CD4-positive, alpha-beta T cell treated with Interleukin-4 for 4 hours (primary cell): ENCODE data around the gene YOD1.

Source experiments
- DNase-seq: peaks from one replicate; pipeline ENCODE4 v3.0.0-alpha.2; 2020

Gene YOD1

DNA sequence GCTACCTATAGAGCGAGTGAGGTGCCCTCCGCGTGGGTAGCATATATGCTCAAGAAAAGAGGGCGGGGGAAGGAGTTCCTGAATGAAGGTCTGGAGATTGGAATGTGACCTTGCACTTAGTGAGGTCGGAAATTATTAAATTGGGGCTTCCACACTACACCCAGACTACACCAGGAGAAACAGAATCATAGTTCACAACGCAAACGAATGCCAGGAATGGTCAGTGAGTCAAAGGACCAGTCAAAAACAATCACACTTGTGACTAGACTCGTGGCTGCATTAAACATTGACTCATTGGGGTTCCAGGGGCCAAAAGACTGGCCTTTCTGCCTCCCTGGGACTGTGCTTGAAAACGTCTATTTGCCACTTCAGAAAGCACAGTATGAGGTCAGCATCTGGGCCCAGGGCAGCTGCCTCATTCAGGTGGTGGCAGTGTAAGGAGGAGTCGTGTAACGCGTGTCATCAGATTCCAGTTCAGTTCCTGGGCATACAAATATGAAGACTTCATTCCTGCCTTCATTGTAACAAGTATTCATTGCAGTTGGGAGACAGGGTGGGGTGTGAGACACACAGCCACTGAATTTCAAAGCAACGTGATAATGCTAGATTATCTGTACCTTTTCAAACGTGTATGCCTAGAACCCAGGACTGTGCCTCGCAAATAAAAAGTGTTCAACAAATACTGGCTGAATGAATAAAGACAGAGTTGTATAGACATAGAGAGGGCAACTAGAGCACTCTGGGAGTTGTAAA lies at the start of gene YOD1:
Gene YOD1, minus strand, starts transcription at position 18 of the 753 bp plus-strand sequence. CDS start 178 bp downstream, outside the sequence.
- DNase-seq = no peak

DNA sequence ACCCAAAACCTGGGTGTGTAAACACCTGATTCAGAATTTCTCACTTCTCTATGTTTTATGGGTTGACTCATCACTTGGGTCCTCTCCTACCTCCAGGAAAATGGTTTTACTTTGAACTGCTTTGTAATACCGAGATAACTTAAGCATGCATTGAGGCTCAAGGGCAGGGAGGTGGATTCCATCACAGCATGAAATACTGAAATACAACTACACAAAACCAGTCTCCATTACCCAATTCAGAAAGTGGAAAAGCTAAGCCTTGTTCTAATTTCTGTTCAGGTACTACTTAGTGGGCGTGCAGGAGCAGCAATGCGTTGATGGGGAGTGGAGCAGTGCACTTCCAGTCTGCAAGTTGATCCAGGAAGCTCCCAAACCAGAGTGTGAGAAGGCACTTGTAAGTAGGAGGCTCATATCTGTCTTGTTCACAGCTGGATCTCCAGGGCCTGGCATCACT lies 46.9 kb upstream of the YOD1 start:
- DNase-seq = no peak

DNA sequence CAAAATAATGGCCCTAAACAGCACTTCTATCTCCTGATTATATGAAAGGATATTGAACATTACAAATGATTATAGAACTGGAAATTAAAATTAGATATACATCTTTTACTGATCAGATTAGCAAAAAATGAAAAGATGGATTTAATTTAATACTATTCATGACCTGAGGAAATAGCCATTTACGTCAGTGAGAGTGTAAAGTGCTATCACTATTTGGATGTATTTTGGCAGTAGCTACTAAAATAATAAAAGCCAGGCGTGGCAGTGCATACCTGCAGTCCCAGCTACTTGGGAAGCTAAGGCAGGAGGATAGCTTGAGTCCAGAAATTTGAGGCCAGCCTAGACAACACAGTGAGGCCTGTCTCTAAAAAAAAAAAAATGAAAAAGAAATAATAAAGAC lies 42.9 kb upstream of the YOD1 start:
- no peak for DNase-seq

DNA sequence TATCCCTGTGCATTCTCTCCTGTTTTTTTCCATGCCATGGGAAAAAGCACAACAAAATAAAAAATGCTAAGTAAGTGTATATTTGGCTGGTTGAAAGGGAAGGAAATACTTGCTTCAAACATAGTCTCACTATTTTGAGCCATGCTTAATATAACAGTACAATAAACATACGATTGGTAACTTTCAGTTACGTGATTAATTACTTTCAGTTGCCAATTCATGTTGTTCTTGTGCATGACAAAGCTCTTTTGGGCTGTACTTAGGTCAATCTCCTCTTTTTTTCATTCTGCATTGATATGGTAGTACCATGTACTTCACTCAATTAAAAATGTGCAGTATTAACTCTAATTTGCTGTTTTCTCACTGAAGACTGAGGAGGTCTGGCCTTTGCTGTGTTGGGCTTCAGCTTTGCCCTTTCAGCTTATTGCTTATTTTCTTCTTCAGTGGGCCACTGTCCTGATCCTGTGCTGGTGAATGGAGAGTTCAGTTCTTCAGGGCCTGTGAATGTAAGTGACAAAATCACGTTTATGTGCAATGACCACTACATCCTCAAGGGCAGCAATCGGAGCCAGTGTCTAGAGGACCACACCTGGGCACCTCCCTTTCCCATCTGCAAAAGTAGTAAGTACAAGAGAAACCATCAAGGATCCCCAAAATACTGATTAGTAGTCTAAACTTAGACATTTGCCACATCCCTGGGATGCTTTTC lies 40.3 kb upstream of the YOD1 start:
- DNase-seq = no peak

DNA sequence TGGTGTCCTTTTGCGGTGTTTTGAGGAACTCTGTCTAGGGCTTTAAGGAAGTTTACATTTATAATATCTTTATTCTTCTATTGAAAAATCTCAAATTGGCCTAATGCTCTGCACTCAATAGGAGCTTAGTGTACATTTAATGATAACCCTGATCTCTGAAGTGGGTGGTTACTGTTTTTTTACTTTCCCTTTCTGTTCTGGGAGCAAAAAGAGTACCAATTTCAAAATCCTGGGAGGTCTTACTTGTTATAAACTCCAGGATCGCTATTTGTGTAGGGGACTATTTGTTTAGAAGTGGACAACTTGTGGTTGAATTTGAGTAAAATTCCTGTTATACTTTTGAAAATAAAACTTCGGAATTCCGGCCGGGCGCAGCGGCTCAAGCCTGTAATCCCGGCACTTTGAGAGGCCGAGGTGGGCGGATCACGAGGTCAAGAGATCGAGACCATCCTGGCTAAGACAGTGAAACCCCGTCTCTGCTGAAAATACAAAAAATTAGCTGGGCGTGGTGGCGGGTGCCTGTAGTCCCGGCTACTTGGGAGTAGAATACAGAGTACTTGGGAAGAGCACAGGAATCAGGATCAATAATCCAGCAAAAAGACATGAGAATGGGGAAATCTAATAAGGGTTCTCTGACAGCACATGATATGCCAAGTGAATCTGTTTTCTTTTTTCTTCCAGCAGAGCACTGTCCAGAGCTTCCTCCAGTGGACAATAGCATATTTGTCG lies 38.8 kb upstream of the YOD1 start:
- no peak for DNase-seq

DNA sequence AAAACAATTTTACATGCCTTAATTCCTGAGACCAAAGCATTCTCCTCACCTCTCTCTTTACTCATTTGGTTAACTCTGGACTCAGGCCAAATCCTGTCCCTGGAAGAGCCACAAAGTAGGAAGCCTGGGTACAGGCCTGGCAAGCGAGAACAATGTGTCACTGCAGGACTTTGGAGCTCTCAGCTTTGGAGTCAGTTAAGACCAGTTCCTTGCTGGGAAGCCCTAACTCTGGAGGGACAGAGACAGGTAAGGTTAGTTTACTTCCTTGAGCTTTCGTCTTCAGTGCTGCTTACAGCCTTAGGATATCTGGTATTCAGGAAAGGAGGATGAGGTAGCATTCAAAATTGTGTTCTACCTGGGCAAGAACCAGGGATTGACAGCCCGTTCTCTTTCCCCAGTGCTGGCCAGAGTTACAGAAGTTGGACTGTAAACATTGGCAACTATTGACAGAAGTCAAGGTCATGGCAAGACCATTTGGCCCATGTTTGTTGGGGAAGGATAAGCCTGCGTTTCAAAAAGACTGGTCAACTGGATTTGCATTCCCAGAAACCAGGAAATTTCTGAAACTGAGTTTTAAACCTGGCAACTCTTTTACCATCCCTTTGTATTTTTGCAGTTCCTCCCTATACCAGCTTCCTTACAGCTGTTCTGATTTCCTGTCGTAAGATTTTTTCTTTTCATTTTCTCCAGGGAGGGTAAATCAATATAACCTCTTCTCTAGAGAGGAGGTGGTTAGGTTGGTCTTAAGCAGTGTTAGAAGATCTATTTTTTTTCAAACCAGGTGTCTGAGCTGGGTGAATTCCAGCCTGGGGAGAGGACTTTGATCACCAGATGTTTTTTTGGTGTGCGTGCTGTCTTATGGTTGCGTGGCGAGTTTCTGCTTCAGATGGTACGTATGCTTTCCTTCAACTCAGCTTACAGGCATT lies 38.0 kb upstream of the YOD1 start, which contains the start of gene C4BPB:
Gene C4BPB, plus strand, starts transcription at position 160 of the 926 bp plus-strand sequence. Its CDS starts 672 bp downstream, at position 832.
- DNase-seq = no peak

DNA sequence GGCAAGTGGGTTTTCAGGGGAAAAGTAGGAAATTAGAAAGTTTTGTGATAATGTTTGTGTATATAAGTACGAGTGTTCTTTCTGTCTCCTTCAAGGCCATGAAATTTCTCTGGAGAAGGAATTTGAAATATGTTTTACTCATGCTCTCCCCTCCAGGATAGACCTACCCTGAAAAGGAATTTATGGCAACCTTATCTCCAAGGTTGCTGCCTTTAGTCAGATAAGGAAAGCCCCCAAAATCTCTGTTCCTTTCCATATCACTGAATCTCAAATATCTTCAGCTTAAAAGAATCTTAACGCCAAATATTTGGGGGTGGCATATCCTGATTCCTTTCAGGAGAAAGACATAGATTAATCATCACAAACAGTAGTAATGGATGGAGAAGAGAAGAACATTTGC lies 37.2 kb upstream of the YOD1 start:
- DNase-seq = no peak

DNA sequence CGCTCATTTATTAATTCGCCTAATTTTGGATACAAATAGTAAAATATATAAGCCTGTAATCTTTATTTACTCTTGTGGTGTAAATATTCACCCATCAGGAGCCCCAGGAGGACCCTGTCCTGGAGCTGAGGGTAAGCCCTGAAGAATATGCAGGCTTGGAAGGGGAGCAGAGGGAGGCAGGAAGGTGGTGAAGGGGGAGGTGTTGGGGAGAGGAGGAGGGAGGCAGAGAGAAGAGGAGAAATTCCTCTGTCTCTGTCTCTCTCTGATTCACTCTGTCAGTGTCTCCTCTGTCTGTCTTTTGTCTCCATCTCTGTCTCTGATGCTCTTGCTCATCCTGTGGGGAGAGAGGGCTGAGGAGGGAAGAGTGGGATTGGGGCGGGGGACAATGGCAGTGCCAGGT lies 34.9 kb upstream of the YOD1 start:
- no peak for DNase-seq

DNA sequence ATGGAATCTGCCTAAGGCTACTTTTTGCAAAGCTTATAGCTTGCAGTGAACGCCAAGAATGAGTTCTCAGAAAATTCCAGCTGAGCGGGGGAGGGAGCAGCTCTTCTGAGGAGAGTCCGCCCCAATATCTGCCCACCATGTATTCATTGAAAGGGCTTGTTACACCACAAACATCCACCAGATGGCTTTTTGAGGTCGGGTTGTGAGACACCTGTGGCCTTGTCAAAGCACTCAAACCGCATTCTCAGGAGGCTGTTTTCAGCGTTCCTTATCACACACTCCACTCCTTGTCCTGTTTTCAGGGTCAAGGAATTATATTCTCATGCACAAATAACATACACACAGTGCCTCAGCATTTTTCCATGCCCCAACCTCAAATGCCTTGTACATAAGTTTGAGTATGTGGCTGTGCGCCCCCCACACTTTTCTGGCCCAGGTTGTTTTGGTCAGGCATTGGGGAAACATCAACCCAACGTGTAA lies 33.7 kb upstream of the YOD1 start:
- DNase-seq = peak; percentile 68

DNA sequence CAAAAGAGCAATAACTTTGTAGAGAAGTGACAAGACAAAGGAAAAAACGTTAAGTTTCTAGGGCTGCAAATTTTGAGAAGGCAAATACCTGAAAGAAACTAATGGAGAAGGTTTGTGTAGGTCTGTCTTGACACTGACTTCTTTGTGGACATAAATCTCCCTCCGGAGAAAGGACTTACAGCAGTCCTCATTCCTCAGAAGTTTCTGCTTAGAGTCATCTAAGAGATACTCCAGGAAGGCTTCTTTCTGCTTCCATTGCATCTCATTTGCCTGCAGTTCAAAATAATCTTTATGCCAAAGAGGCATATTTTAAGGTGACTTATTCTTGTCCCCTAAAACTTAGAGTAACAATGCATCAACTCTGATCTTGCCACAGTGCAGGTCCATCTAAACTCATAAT lies 33.2 kb upstream of the YOD1 start:
- DNase-seq = no peak

DNA sequence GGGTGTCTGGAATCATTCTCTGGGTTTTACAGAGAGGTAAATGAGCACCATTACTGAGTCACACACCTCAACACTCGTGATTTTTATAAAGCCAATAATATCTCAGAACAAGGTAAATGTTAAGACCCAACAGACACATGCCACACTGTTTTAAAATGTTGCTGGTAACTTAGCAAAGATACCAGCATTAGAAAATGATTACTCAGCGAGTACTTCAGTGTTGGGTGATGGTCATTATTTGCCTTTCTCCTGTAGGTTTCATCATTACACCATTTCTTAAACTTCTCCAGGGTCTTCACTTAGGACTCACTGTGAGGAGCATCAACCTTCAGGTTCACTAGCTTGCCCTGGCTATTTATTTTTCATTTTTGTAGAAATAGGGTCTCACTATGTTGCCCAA lies 30.8 kb upstream of the YOD1 start:
- no peak for DNase-seq

DNA sequence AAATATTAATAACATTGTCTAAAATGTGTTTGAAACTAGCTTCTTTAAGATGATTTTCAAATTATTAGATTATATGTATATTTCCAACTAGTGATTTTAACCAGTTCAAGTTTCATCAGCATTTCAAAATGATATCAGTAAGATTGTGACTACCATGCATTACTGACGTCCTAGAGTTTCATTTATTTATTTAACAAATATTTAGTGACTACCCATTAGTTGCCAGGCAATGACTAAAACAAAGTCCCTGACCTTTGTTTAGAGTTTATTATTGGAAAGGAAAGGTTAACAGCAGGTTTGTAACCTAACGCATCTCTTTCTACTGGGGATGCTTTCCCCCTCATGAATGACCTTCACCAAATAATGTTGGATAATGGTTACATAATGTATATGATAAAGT lies 30.1 kb upstream of the YOD1 start:
- DNase-seq = no peak

DNA sequence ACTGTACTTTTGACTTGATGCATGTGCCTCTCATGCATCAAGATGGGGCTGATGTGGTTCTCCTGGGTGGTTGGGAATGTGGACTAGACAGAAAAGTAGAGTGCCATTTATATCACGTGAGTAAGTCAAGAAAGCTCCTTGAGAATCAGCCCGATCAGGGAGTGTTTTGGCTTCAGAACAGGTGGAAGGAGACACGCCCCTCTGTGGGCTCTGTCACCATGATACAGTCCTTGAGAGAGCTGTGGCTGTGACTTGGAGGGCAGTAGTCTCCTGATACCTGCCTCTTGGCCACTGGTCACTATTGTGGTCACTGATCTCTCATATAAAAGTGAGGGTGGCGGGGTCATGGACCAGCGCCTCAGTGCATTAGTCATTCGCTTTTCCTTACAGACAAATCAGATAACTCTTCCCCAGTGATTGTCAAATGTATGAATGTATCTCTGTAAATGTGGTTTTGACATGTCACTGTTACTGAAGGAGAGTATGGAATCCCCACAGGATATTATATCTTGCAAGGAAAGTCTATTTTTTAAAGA lies 28.8 kb upstream of the YOD1 start:
- no peak for DNase-seq

DNA sequence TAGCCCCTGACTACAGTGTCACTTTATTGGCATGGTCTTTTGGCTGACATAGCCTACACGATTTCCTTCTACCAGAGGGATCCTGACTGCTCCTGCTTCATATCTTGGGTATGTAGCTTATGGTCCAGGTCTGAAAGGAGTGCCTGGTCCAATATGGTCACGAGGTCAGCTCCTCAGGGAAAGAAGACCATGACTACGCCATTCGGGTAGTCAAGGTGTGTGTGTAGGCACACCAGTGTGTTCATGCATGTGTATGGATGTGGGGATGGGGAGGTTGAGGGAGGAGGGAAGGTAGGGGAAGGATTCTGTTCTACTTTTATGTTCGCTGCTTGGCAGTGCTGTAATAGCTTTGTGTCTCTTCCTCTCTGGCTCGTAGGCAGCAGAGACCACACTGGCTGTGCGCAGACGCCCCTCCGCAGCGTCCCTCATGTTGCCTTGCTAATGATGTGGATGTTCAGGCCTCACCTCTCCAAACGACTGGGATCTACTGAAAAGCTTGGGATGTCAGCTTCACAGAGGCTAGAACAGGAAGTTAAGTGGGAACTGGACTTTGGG lies 27.6 kb upstream of the YOD1 start:
- no peak for DNase-seq

DNA sequence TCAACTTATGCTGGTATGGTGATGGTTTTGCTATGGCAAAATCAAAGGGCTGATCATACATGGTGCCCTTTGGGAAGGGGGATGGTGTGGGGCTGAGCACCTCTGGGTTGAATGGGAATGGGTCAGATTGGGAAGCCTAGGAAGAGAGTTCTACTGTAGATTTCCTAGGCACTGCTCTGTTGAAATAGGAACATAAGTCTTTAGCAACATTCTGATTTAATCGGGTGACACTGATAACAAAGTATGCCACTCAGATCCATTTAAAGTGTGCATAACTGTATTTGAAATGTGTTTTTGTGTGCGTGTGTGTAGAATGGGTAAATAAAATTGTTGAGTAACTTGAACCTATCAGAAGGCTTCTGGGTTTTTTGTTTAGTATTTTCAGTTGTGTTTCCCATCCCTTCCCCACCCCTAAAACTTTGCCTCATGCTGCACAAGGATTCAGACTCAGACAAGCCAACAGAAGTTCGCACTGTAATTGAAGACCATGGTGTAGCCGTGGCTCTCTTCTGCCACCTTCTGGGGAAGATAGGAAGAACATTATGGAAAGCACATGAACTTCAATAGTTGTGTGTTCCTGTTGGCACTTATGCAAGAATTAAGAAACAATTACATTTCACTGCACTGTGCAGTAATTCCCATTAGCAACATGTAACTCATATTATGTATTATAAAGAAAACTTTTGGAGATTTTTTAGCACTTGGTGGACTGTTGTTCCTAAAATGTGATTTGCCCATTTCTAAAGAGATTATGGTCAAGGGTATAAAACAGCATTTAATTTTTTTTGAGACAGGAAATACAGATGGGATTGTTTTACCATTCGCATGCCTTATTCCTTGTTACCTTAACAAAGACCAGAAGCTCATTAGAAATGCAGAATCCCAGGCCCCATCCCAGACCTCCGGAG lies 26.7 kb upstream of the YOD1 start:
- DNase-seq = peak; percentile 80

DNA sequence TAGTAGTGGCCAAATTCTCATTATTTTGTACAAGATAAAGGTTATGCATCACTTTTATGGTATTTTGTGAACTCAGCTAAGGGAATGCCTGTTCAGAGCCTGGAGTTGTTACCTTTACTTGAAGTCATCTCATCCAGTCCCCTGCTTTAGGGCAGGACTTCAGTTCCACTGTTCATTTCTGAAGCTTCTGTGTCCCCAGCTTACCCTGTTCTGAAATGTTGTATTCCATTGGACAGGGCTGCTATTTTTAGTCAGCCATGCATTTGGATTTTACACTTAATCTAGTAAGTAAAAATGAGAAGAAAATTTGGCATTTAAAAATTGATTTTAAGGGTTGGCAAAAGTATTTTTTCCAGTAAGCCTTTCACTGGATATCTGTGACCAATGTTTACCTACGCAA lies 26.0 kb upstream of the YOD1 start:
- DNase-seq = no peak

DNA sequence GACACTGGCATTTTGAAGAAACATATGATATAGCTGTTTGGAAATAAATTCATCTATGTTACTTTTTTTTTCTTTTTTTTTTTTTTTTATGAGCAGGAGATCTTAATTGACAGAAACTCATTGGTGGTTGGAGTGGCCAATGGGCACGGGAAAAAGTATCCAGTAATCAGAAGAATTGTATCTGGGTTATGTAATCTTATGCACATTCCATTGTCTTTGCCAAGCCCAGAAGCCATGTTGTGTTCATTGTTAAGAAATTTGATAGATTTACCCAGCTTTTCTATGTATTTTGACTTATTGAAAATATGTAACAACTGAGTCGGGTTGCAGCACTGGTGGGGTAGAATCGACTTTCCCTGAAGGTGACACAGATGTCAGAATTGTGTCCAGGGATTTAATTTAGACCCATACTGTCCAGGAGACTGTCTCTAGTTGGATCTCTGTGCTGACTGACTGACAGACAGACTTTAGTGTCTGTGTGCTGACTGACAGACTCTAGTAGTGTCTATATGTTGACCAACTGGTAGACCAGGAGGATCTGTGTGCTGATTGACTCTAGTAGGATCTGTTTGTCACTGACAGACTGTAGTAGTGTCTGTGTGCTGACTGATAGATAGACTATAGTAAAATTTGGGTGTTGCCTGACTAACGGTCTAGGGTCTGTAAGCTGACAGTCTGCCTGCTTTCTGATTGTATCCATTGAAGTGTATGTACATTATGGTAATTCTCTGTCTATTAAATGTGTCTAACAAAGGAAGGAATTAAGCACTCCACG lies 25.4 kb upstream of the YOD1 start:
- no peak for DNase-seq

DNA sequence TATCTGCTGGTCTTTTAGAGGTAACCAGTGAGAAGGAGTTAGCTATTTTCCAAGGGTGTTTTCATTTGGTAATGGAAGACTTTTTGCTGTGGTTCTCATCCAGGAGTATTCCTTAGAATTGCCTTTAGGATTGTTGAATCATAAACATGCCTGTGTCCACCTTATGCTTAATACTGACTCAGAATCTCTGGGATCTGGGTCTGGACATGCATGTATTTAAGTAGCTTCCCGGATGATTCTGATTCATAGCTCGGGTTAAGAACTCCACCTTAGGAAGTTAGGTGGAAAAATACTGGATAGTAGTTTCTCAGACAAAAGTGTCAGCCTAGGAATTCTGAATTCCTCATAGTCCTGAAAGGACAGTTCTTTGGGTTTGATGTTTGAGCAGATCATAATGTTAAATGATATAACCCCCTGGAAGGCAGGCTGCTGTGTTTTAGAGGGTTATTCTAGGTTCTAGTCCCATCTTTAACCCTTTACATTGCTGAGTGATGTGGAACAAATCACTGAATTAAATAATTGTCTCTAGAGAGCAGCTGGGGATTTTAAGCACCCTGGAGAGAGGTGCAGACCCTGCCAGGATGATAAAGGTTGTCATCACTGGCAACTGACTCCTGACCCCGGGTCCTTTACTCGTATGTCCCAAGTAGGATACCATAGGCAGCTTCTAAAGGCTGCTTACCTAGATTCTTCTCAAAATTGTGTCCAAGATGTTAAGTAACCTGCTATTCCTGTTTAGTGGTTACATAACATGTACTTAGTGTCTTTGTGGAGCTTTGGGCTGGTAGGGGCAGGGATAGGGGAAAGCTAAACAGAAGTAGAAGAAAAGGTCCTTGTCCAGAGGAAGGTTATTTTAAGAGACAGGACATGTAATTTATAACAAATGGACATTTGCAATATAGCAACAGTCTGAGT lies 23.2 kb upstream of the YOD1 start:
- DNase-seq = no peak

DNA sequence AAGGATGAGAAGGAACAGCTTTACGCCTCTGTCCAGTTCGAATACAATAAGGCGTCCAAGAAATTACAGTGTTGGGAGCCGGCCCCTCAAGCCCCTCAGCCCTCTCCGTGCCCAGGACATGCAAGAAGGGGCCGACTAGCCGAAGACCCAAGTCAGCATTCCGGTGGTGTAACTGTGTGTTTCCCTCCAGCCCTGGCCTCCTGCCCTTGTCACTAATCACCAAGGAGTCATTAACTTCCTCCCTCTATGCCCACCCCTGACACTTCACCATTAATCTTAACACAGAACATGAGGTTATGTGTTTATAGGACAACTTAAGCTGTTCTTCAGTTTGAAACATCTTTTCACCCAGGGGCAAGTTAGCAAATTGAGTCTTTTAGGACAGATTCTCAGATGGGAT lies 21.2 kb upstream of the YOD1 start:
- DNase-seq = no peak
